Activated CD8-positive, alpha-beta memory T cell treated with anti-CD3 and anti-CD28 coated beads, Interleukin-2, amount 50 U/mL, for 48 hours (primary cell): ENCODE data around the gene SENP8.
"Not testable (repeated sequence)": the region's sequence is repeated elsewhere in the genome, so short reads cannot be mapped to it uniquely, and the experiment has no call there.

Source experiments
- DNase-seq: peaks from one replicate; pipeline ENCODE4 v3.0.0-alpha.2; 2020

Gene SENP8

DNA sequence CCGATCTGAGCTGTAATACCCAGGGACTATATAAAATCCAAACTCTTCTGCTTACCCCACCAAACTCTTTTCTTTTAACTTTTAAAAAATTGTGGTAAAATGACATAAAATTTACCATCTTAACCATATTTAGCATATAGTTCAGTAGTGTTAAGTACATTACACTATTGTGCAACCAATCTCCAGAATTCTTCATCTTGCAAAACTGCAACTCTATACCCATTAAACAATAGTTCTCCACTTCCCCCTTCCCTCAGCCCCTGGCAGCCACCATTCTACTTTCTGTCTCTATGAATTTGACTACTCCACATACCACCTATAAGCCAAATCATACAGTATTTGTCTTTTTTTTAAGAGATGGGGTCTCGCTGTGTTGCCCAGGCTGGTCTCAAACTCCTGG lies 38.7 kb downstream of the SENP8 start:
- no peak for DNase-seq

DNA sequence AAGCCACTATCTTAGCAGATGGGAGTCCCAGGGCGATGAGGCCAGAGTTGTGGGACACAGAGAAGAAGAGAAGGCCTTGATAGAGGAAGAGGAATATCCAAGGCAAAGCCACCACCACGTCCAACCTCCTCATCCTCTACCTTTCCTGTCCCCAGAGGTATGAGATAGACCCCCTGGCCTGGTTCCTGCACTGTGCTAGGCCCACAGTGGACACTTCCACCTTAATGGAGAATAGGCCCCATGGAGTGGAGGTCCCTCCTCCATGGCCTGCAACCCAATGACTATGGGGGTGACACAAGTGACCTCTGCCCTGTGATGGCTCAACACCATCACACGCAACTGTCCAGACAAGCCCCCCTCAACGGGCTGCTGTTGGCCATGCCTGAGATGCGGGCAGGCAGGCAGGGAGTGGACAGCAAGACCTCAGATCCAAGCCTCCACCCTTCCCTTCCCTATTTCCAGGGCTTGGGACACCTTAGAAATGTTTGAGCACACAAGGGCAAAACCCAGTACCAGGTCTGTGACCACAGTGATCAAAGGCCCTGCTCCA lies 42.6 kb downstream of the SENP8 start:
- no peak for DNase-seq

DNA sequence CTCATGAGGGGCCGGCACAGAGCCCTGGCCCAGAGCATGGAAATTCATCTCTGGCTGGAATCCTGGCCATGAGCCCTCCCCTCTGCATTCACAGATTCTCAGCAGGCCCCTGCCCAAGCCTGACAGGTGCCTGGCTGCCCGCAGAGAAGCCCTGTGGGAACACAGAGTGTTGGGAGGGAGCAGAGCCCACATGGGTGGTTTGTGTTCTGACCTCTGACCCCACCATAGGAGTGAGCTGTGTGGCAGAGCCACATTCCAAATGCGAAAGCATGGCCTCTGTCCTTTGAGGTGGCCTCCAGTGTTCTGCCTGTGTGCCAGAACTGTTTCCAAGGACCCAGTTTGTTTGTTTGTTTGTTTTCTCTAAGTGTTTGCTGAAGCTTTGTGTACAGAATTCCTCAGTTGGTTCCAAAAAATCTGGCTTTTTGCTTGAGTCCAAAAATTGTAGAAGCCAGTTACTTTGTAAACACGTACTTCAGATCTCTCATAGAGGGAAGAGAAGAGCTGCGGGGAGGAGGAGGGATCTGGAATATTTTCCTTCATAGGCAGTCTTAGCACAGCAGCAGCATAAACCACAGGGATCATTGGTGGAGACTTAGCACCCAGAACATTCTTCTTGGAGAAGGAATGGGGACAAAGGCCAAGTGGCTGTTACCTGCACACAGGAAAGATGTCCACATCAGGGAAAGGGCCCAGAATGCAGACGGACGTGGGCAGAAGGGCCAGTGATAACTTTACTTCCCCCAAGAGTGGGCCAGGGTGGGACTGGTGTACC lies 43.3 kb downstream of the SENP8 start:
- DNase-seq: no peak

DNA sequence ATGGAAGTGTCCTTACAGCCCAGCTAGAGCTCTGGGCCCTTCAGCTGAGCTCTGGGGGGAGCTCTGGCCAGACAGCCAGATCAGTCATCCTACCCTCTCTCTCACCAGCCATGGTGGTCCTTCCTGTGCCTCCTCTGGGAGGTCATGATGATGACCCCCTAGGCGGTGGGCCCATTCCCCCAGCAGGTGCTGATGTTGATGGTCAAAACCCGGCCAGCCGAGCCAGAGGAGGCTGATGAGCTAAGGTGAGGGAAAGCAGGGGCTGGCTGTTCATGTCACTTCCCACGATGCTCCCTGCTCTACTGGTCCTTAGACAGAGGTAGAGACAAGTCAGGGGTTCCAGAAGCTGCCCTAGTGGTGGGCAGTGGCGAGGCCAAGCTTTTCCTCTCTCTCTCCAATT lies 44.4 kb downstream of the SENP8 start:
- DNase-seq: no peak

DNA sequence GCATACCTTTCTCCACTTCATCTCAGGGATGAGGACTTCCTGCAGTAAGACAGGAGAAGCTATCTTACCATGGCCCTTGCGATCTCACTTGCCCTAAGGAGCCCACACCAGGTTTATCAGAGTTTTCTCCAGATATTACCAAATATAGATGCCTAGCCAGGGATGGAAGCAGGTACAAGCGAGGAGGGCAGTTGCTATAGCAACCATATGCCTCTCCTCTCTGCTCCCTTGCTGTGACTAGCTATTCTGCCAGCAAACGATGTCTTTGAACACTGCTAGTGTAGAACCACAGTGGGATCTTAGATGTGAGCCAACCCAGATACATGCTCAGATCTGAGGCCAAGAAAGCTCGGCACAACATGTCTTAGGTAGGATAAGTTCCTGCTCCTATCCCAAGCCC lies 45.5 kb downstream of the SENP8 start:
- no peak for DNase-seq

DNA sequence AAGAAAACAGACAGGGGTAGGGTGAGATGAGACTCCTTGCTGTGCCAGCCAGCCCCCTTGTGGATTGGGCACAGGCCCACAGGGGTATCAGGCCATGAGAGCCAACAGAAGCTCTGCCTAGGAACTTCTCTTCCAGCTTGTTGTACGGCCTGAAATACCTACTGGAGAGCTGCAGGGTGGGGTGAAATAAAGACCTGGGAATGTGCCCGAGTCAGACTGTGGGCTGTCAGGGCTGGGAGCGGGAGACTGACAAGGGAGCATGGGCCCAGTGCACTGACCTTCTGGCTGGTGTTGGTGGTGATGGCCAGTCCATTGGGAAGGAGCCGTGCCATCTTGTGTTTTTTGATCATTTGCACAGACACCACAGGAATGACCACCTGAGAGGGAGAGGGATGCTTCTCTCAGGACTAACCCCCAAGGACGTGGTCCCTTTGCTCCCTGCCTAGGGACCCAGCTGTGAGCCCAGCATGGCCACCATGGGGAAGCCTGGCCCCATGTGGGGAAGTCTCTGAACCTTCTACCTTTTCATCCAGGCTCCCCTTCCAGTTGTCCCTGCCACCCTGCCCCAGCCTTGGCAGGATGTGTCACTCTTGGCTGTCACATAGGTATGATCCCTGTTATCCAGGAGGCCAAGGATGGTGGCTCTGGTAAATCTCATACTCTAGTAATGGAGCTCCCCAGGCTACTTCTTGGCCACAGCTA lies 48.7 kb downstream of the SENP8 start:
- no peak for DNase-seq

DNA sequence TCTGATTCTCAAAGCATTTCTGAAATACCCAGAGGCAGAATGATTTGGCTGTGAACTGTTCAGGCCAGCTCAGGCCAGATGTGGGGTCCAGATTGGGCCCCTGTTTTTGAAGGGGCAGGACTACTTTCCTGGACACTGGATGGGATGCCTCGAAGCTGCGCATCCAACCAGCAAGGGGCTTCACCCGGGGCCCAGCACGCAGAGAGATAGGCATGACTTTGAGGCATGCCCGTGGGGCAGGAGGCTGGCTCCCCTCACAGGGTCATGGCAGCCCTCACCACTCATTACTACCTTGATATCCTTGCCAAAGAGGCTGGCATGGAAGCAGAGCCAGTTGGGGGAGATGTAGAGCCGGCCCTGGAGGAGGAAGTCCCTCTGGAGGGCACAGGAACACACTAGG lies 49.2 kb downstream of the SENP8 start:
- DNase-seq: no peak

DNA sequence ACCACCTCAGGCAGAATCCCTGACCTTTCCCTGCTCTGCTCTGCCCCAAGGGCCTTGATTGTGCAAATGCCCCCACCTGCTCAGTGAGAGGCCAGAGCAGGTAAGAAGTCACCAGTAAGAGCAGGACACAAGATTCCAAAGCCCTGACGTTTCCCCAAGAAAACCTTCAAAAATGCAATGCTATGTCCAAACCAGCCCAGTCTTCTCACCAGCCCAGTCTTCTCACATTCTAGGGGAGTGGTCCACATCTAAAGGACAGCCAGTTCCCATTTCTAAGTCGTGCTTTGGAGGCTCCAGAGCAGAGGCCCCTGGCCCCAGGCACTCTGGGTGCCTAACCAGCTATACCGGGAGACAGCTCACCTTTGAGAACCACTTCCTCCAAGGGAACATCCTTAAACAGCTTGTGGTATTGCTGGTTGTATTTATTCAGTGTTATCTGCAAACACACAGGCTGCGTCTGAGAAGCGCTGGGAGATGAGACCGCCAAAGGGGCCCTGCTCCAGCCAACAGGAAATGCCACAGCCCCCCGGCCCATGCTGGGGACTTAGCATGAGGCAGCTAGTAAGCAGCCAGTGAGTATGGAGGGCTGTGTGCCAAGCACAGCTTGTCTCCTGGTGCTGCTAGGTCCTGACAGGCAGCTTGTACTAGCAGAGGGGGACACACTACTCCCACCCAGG lies 50.1 kb downstream of the SENP8 start:
- no peak for DNase-seq

DNA sequence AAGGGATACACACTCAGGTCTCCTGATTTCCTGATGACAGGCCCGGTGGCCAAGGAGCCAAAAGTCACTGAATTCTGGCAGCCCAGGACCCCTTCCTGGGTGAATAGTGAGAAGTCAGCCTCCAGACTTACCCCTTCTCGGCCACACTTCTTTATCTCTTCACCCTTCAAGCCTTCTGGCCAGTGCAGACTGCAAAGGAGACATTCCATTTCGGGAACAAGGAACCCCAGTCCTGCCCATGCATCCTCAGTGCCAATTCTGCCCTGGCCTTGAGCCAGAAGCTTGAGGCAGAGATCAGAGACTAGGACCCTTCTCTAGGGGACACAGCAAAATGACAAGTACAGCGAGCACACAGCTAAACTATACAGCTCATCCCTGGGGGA lies 50.6 kb downstream of the SENP8 start:
- no peak for DNase-seq

DNA sequence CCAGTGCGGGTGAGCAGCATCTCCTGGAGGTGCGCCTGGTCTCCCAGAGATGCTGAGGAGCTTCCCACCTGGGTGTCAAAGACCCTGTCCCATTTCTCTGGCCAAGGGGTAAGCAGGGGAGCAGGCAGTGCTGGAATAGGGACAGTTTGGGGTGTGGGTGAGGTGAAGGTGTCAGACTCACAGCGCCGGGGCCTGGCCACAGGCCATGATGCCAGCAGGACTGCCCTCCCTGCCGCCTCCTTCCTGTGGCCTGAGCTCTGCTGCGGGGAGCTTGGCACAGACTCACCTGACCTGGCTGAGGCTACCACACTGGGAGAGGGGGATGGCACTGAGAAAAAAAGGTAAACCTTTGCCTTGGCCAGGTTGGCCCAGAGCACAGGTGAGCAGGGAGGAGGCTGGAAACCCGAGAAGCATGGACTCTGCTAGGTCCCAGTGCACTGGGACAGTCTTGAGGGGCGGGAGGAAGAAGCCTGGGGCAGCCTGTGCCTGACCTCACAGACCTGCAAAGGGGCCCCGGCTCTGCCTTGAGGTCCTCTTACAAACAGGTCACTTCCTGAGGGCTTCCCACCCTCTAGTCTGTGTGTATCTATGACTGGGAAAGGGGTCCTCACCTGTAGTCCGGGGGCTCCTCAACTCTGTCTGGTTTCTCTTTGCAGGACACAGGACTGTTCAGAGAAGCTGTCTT lies 51.2 kb downstream of the SENP8 start:
- no peak for DNase-seq

DNA sequence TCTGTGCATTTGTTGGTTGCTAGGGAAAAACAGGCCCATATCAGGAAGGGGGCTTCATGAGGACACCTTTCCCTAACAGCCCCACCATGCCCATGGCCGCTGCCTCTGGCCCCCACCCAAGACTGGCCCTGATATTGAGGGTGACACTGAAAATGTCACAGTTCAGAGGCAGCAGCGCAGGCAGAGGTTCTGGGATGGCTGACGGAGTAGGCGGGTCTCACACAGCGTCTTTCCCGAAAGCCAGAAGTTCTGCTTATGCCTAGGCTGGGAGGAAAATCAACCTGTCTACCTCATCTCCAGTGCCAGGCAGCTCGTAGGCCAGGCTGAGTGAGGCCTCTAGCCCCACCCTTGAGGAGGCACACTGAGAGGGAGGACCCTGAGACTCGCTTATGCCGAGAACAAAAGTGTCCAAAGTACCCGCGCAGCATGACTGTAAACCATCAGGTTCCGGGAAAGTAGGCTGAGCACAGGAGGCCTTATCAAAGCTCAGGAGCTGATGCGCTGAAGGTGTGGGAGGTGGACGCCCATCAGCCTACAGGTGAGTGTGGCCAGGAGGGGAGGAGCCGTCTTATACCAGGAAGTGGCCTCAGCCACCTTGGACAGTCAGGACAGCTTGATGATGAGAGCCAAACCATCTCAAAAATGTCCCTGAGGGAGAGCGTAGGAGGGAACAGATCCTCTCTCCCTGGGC lies 51.9 kb downstream of the SENP8 start:
- DNase-seq: no peak

DNA sequence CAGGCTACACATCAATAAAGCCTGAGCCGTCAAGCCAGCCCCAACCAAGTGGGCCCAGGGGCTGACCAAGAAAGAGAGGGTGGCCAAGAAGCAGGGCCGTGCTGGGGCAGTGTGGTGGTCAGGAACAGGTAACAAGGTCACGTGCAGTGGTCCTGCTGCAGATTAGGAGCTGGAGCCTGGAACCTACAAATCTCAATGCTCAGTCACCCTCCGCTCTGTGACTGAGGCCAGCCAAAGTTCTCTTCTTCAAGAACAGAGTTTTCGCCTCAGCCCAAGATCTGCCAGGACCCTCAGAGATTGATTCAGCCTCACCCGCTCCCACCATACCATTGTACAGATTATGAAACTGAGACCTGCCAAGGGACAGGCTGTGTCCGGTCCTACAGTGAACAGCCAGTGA lies 52.5 kb downstream of the SENP8 start:
- DNase-seq: no peak

DNA sequence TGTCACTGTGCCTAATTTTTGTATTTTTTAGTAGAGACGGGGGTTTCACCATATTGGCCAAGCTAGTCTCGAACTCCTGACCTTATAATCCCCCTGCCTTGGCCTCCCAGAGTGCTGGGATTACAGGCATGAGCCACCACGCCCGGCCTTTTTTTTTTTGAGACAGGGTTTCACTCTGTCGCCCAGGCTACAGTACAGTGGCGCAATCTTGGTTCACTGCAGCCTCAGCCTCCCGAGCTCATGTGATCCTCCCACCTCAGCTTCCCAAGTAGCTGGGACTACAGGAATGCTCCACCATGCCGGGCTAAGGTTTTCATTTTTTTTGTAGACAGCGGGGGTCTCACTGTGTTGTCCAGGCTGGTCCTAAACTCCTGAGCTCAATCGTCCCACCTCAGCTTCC lies 53.8 kb downstream of the SENP8 start:
- not testable (repeated sequence) for DNase-seq

DNA sequence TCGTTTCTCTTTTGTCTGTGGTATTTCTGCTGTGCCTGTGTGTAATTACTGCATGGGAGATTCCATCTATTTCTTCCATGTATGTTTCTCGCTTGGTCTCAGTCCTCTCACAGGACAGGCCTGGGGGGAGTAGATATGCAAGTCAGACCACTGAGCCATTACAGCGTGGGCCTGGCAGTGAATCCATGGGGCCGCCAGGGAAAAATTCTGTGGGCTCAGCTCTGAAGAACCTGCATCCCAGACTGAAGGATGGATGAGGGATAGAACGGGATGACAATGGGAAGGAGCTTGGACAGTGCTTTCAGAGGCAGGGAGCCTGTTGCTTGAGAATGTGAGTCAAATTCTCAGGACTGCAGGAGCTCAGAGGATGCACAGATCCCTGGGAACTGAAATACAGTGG lies 54.6 kb downstream of the SENP8 start:
- no peak for DNase-seq

DNA sequence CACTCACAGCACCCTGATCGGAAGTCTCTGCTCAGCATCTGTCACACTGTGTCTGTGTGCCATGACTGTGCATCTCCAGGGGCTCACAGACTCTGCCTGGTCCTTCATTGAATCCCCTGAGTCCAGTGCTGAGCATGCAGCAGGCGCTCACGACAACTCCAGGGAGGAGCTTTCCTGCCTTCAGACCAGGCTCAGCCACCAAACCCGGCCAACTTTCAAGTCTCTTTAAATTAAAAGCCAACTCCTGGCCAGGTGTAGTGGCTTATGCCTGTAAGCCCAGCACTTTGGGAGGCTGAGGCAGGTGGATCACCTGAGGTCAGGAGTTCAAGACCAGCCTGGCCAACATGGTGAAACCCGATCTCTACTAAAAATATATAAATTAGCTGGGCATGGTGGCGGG lies 55.2 kb downstream of the SENP8 start:
- no peak for DNase-seq

DNA sequence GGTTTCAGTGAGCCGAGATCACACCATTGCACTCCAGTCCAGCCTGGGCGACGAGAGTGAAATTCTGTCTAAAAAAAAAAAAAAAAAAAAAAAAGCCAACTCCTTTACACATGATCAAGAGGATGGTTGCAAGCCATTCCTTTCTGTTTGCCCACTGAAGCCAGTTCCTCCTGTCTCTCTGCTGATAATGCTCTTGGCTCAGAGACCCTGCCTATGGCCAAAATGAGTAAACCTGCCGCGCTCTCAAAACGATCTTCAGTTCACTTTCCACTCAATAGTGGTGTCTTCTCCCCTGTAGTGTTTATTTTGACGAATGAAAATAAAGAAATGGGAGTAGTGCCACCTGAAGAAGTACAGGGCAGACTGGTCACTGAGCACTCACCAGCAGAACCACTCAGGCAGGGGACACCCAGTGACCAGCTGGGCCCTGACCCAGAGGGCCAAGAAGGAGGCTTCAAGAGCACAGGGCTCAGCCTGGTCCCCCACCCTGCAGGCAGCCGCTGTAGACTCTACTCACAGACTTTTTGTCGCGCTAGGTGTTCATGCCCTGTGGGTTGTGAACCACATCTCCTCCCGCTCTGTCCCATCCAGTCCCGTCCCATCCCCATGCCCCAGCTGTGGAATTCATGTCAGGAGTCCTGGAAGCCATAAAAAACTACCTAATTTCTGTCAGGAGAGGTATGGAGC lies 55.8 kb downstream of the SENP8 start:
- DNase-seq: no peak

DNA sequence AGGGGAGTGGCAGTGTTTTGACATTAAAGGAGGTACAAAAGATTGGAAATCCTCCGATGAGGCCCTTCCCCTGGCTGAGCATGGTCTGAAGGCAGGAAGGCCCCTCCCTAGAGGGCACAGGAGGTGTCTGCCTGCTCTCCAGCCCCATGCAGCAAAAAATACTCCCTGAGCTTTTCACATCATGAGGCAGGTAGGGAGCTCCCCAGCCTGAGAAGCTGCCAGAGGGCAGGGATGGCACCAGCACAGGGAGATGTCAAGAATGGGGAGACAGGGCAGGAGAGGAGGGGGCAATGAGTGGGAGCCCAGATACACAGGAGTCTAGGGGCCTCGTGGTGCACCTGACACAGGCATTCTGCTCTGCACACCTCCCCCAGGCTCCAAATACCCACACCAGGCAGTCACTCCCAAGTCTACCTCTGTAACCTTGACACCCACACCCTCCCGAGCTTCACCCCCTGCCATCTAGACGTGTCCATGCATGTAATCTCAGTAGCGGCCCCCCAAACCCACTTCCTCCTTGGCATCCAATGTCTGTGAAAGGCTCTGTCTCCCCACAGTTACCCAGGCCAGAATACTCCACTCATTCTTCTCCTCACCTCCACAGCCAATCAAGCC lies 56.5 kb downstream of the SENP8 start:
- DNase-seq: no peak

DNA sequence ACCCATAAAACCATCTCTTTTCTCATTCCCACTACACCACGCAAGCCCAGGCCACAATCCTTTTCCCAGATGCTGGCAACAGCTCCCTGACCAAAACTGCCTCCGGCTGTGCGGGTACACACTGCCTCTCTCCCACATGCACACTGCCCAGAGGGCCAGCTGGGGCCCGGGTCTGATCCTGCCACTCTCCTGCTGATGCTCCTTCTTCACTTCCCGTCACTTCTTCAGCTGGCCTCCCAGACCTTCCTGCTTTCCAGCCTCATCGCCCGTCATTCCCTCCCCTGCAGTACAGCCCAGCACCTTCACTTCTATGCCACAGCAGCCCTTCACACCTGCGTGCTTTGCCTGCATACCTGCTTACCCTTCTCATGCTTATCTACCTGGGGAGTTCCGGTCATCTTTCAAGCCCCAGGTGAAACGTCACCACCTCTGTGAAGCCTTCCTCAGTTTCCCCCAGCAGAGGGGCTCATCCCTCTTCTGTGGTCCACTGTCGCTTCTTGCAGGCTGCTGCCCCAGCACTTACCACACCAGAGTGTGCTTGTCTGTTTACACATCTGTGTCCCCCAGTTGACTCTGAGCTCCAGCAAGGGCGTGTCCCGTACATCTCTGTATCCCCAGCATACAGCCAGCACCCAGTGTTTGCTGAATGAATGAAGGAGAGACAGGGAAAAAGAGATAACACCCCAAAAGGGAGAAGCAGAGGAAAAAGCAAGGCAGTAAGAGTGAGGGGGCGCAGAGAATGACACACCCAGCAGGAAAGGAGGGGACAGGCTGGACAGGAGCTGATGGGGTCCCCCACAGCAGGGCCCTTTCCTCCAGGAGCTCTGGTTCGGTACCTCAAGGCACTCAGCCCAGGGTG lies 57.2 kb downstream of the SENP8 start:
- DNase-seq: no peak

DNA sequence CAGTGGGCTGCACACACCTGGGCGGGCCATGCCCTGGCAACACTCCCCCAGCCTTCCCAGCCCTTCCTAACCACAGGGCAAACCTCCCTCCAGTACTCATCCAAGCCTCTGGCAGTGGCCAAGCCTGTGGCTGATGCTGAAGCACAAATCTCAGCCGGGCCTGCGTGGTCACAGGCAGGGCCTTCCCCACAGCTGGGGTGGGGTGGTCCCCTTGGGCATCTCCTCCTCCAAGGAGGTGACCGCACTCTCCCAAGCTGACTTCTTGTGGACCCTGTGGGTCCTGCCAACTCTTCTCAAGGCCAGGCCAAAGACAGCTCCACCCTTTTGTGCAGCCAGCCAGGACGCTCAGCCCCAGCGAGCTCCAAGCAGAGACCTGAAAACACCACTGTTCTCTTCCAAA lies 58.0 kb downstream of the SENP8 start:
- DNase-seq: no peak

DNA sequence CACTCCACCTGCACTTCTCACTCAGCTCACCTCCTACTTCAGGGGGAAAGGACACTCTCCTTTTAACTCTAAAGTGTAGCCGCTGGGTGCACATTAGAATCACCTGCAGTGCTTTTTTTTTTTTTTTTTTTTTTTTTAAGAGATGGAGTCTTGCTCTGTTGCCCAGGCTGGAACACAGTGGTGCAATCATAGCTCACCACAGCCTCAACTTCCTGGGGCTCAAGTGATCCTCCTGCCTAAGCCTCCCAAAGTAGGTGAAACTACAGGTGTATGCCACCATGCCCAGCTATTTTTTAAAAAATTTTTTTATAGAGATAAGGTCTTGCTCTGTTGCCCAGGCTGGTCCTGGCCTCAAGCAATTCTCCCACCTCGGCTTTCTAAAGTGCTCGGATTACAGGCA lies 58.5 kb downstream of the SENP8 start:
- no peak for DNase-seq
